Upper lobe of left lung (tissue), 6 donors: Measurements from ENCODE around the gene CHST8. TPM values are rescaled to one million over a fixed set of nuclear protein-coding genes. Genes with fewer than 3 reads are reported as not detected.

Source experiments
- ATAC-seq, 2 donors: fragments of 200-7000 bp; cut with Tn5 transposase; one replicate each; pipeline ENCODE4 v1.9.1; 2022; ENCODE audit warnings: mild to moderate bottlenecking in 2 of 2, moderate library complexity in 2 of 2; ENCODE audit not compliant: low FRiP score in 2 of 2
- DNase-seq, 2 donors: peaks; one replicate each; pipeline ENCODE4 v3.0.0-alpha.2; 2019 to 2020
- H3K27ac ChIP-seq, 4 donors: fragments of 200-600 bp; sonication (generic); one replicate each; pipeline ENCODE4 v1.5.1; 2016 to 2019
- H3K27me3 ChIP-seq, 4 donors: fragments of 200-600 bp; sonication (generic); one replicate each; pipeline ENCODE4 v1.5.1; 2017 to 2019
- H3K36me3 ChIP-seq, 4 donors: fragments of 200-600 bp; sonication (generic); one replicate each; pipeline ENCODE4 v1.5.1; 2016 to 2019
- H3K4me1 ChIP-seq, 4 donors: fragments of 200-600 bp; sonication (generic); one replicate each; pipeline ENCODE4 v1.5.1; 2018 to 2019
- H3K4me3 ChIP-seq, 4 donors: fragments of 200-600 bp; sonication (generic); one replicate each; pipeline ENCODE4 v1.5.1; 2017 to 2019; ENCODE audit warnings: mild to moderate bottlenecking in 2 of 4, moderate library complexity in 1 of 4
- H3K9me3 ChIP-seq, 4 donors: fragments of 200-600 bp; sonication (generic); one replicate each; pipeline ENCODE4 v1.5.1; 2018 to 2019
- EP300 ChIP-seq, 4 donors: sonication (generic); formaldehyde crosslinking; IDR thresholded peaks; one replicate each; pipeline ENCODE4 v1.5.1; 2017; ENCODE audit warnings: antibody characterized with exemption in 4 of 4, control low read depth in 2 of 4
- POLR2A ChIP-seq, 4 donors: fragments of 450-650 bp; IDR thresholded peaks; one replicate each; pipeline ENCODE4 v1.5.1; 2016 to 2017; ENCODE audit warnings: antibody characterized with exemption in 4 of 4, mild to moderate bottlenecking in 2 of 4
- POLR2AphosphoS5 ChIP-seq, 2 donors: sonication (generic); formaldehyde crosslinking; IDR thresholded peaks; one replicate each; pipeline ENCODE4 v1.5.1; 2017; ENCODE audit warnings: antibody characterized with exemption in 2 of 2
- WGBS, 2 donors: methylation state at CpG; one replicate each; pipeline ENCODE4 v1.1.5; 2017 to 2018; 5-methylcytosine and 5-hydroxymethylcytosine counted together
- total RNA-seq, 6 donors: library from RNA; depleted of rRNA in 4 of 6; stranded (reverse); fragments of >200 nt in 4 of 6; gene quantifications; one replicate each; pipeline versions ENCODE4 v1.1.0 to v1.2.1, GENCODE V29; 2016 to 2021
- TF ChIP-seq, protein P1 (sequence below), 6 experiments: fragments of 450-650 bp in 4 of 6; fragments of 200-600 bp in 2 of 6; sonication (generic) in 2 of 6; IDR thresholded peaks; one replicate each; pipeline ENCODE4 v1.5.1; 2016 to 2019; ENCODE audit warnings: antibody characterized with exemption in 6 of 6
- donor health status: DM: no; HTN: no; CAD: no; lungs with moderate emphysema.
- donor health status: DM: no; HTN: yes; CAD: no; lungs with severe emphysema.

The CHST8 gene
- total RNA-seq, 6 donors from 2014 or later, result 0.46 to 3.1 (median 0.72) TPM; not detected in 2

DNA sequence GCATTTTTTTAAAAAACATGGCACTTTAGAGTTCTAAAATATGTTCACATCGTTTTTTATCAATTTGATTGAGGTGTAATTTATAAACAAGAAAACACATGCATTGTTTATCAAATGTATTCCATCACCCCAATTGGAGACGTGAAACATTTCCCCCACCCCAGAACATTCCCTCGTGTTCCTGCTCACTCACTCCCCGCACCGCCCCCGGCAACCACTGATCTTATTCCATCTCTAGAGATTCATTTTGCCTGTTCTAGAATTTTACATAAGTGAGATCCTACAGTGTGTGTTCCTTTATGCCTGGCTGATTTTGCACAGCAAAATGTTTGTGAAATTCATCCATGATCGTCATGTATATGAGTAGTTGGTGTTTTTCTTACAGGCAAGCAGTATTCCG lies 124.4 kb downstream of the CHST8 start:
- no peak for ATAC-seq
- H3K9me3 ChIP-seq, result no peaks in the 10 kb centered on the region
- TF ChIP-seq POLR2AphosphoS5 (IDR thresholded peaks at IDR 0.05) (no peak), POLR2A (IDR thresholded peaks at IDR 0.05) (no peak), EP300 (IDR thresholded peaks at IDR 0.05) (no peak)
- TF ChIP-seq, protein P1, sequence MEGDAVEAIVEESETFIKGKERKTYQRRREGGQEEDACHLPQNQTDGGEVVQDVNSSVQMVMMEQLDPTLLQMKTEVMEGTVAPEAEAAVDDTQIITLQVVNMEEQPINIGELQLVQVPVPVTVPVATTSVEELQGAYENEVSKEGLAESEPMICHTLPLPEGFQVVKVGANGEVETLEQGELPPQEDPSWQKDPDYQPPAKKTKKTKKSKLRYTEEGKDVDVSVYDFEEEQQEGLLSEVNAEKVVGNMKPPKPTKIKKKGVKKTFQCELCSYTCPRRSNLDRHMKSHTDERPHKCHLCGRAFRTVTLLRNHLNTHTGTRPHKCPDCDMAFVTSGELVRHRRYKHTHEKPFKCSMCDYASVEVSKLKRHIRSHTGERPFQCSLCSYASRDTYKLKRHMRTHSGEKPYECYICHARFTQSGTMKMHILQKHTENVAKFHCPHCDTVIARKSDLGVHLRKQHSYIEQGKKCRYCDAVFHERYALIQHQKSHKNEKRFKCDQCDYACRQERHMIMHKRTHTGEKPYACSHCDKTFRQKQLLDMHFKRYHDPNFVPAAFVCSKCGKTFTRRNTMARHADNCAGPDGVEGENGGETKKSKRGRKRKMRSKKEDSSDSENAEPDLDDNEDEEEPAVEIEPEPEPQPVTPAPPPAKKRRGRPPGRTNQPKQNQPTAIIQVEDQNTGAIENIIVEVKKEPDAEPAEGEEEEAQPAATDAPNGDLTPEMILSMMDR (IDR thresholded peaks at IDR 0.05), result no peak
- no peak overlapping the region for H3K4me3 ChIP-seq
- DNase-seq, result no peak
- no peaks in the 10 kb centered on the region for H3K4me1 ChIP-seq
- WGBS, 2 donors, result 79 to 80% methylated on average over 8 of the region's 8 CpGs
- H3K36me3 ChIP-seq, result no peaks in the 10 kb centered on the region
- H3K27ac ChIP-seq, result no peak overlapping the region
- no peaks in the 10 kb centered on the region for H3K27me3 ChIP-seq

DNA sequence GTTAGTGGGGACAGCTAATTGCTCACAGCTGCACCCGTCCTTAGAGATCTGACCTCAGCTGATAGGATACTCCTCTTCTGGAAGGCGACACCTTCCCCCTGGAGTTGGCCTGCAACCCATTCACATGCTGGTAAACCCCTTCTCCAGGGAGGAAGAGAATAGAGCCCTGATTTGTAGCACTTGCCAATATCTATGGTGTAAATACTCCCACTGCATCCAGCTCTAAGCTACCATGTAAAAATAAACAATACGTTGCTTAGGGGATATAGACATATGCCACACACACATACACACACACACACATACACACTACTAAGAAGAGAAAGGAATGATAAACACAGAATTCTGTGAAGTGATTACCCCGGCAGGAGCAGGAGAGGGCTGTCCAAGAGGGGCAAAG lies 125.5 kb downstream of the CHST8 start:
- Histone ChIP-seq H3K9me3 (no peaks in the 10 kb centered on the region), H3K4me1 (no peaks in the 10 kb centered on the region), H3K4me3 (no peak overlapping the region), H3K27me3 (no peaks in the 10 kb centered on the region), H3K36me3 (no peaks in the 10 kb centered on the region), H3K27ac (no peak overlapping the region)
- no peak for TF ChIP-seq POLR2AphosphoS5 (IDR thresholded peaks at IDR 0.05)
- TF ChIP-seq, protein P1 (IDR thresholded peaks at IDR 0.05), result no peak
- no peak for TF ChIP-seq POLR2A (IDR thresholded peaks at IDR 0.05)
- TF ChIP-seq EP300 (IDR thresholded peaks at IDR 0.05), result no peak
- 43 to 47% methylated on average over 4 of the region's 4 CpGs for WGBS, 2 donors
- no peak for ATAC-seq
- DNase-seq, result no peak

DNA sequence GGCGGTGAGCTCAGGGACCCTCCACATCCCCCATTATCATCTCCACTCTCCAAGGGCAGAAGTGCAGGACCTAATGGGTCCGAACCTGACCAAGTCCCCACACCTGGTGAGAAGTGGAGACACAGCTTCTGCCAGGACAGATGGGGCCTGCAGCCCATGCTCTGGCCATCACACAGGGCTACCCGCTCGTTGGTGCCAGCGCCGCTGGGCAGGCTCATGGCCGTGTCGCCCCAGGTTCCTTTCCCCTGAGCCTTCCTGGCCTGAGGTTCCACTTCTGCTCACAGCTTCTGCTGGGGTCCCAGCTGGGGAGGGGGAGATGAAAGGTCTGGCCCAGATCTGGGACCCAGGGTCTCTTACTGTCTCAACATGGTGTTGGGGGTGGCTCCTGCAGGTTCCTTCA lies 126.5 kb downstream of the CHST8 start:
- Histone ChIP-seq H3K4me1 (no peaks in the 10 kb centered on the region), H3K27me3 (no peaks in the 10 kb centered on the region), H3K27ac (no peak overlapping the region), H3K4me3 (no peak overlapping the region), H3K9me3 (no peaks in the 10 kb centered on the region), H3K36me3 (no peaks in the 10 kb centered on the region)
- WGBS, 2 donors, result 87 to 96% methylated on average over 6 to 8 of the region's 8 CpGs
- ATAC-seq (no peak), DNase-seq (peak in 1 of 2 donors; percentile 60)
- TF ChIP-seq EP300 (IDR thresholded peaks at IDR 0.05), result no peak
- no peak for TF ChIP-seq POLR2A (IDR thresholded peaks at IDR 0.05)
- TF ChIP-seq, protein P1 (IDR thresholded peaks at IDR 0.05), result no peak
- TF ChIP-seq POLR2AphosphoS5 (IDR thresholded peaks at IDR 0.05), result no peak

DNA sequence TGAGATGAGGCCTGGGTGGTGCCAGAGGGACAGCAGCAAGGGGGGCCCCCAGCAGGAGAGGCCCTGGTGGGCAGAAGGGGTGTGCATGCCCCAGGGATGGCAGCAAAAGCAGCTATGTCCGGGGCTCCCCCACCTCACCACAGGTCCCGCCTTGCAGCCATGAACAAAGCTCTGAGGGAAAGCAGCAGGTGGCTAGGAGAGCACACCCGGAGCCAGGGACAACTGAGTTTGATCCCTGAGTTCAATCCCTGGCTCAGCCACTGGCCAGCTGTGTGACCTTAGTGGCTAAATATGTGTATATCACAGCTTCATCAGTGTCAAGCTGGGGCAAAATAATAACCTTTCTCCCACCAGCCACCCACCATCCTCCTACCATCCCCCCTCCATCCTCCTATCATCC lies 127.3 kb downstream of the CHST8 start:
- no peak overlapping the region for H3K4me3 ChIP-seq
- H3K27me3 ChIP-seq, result no peaks in the 10 kb centered on the region
- no peak overlapping the region for H3K27ac ChIP-seq
- WGBS, 2 donors, result 50 to 62% methylated on average over 3 of the region's 3 CpGs
- no peaks in the 10 kb centered on the region for H3K36me3 ChIP-seq
- no peaks in the 10 kb centered on the region for H3K4me1 ChIP-seq
- H3K9me3 ChIP-seq, result no peaks in the 10 kb centered on the region
- ATAC-seq (no peak), DNase-seq (no peak)
- TF ChIP-seq, protein P1 (IDR thresholded peaks at IDR 0.05), result no peak
- no peak for TF ChIP-seq EP300 (IDR thresholded peaks at IDR 0.05)
- no peak for TF ChIP-seq POLR2A (IDR thresholded peaks at IDR 0.05)
- no peak for TF ChIP-seq POLR2AphosphoS5 (IDR thresholded peaks at IDR 0.05)

DNA sequence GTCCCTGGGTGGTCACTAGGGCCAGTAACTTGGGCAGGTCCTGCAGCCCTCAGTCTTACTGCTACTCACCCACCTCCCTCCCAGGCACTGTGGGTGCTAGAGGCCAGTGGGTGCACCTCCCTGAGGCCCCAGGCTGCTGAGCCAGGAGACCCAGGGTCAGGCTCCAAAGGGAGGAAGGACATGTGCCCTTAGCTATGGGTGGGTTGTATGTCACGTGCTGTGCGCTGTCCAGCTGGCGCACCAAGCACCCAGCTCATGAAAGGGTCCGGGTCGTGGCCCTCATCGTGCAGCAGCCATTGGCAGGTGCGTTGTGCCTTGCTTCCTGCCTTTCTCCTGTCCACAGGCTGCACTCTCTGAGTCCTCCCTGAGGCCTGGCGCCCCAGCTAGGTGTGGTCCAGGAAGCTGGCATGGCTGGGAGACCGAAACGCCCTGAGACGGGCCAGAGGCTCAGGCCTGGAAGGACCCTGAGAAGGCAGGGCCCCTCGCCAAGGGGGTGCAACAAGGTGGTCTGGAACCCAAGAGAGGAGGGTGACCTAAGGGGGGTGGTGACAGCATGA lies 127.9 kb downstream of the CHST8 start:
- 85% methylated on average over 11 of the region's 12 CpGs; no CpG with 5 or more reads in 1 of the 2 donors for WGBS, 2 donors
- Histone ChIP-seq H3K27me3 (no peaks in the 10 kb centered on the region), H3K27ac (no peak overlapping the region), H3K4me3 (no peak overlapping the region), H3K9me3 (no peaks in the 10 kb centered on the region), H3K36me3 (no peaks in the 10 kb centered on the region), H3K4me1 (no peaks in the 10 kb centered on the region)
- DNase-seq (peak in 1 of 2 donors; percentile 52), ATAC-seq (no peak)
- TF ChIP-seq, protein P1 (IDR thresholded peaks at IDR 0.05), result no peak
- no peak for TF ChIP-seq EP300 (IDR thresholded peaks at IDR 0.05)
